Lung microvascular endothelial cell (primary cell): Measurements from ENCODE around the gene WNT3. TPM values are rescaled to one million over a fixed set of nuclear protein-coding genes. Genes with fewer than 3 reads are reported as not detected.

Experiments used
- DNase-seq, 2 donors: peaks; one replicate each; pipeline versions ENCODE4 v3.0.0 to v3.0.0-alpha.2; 2010; ENCODE audit warnings: low read depth in 2 of 2
- total RNA-seq: library from RNA; depleted of rRNA; stranded (reverse); fragments of >200 nt; gene quantifications from 2 replicates; pipeline ENCODE4 v1.2.1, GENCODE V29; 2014

Gene WNT3
- total RNA-seq, 1 donor from 2014 or later: 0.79 TPM

GRCh38 chr17:46836500-46836899 lies 18.0 kb upstream of the WNT3 start:
- no peak for DNase-seq

- DNase-seq: no peak
Measured at GRCh38 chr17:46834846-46835245, 16.4 kb upstream of the WNT3 start.

- no peak for DNase-seq
Measured at GRCh38 chr17:46833840-46834208, 15.3 kb upstream of the WNT3 start.

GRCh38 chr17:46832945-46833839 lies 14.7 kb upstream of the WNT3 start:
- DNase-seq: peak in 1 of 2 donors; percentile 38

GRCh38 chr17:46832331-46832821 lies 13.9 kb upstream of the WNT3 start:
- no peak for DNase-seq

GRCh38 chr17:46831573-46832330 lies 13.3 kb upstream of the WNT3 start:
- no peak for DNase-seq

DNA sequence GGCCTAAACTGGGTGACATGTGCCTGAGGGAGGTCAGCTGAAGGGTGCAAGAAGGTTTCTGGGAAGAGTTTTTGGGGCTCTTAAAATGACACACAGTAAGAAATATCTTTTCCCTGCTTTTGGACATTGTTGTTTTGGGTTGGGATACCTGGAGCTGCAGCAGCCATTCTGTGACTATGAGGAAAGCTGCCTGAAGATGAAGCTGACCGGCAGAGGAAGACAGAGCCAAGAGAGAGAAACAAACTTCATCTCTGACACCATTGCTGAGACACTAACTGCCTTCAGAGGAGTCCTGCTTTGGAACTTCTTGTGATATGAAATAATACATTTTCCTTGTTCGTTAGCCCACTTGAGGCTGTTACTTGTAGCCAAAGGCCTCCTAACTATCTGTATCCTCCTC lies 8.8 kb upstream of the WNT3 start:
- no peak for DNase-seq

DNA sequence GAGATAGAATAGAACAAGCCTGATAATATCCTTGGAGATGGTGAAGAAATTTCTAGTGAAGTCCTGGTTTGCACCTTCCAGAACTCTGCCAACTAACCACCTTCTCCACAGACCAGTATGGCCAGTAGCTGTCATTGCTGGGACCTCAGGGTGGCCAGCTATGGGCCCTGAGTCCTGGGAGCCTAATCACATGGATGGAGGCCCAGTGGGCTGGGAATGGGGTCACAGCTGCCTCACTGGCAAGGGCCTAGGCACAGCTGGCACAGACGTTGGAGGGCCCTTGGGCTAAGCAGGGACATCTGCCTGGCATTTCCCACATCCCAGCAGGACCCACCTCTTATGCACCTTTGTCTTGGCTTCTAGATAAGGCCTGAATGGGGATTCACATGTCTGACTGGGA lies 7.6 kb upstream of the WNT3 start:
- no peak for DNase-seq

- DNase-seq: no peak
Measured at GRCh38 chr17:46823657-46824056, 5.2 kb upstream of the WNT3 start.

DNA sequence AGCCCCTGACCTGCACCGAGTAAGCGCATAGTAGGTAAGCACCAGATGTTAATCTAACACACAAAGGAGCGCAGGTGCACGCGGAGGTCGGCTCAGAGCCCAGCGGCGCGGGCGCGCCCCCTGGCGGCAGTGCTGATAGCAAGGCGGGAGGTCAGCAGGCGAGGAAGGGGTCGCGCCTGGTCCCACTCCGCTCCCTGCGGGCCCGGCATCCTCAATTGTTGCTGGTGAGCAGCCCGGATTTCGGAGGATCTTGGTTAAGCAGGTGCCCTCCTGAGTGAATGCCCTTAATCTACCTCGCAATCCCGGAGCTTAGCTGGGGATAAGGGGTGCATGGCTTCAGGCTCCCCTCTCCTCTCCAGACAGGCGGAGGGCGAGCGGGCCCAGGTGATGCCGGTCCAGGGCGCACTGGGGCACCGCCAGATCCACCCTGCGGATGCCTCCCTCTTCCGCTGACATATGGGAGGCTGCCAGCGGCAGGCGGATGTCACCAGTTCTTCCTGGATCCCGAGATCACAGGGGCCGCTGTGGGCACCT lies 4.0 kb upstream of the WNT3 start:
- DNase-seq: peak in 1 of 2 donors; percentile 22

DNA sequence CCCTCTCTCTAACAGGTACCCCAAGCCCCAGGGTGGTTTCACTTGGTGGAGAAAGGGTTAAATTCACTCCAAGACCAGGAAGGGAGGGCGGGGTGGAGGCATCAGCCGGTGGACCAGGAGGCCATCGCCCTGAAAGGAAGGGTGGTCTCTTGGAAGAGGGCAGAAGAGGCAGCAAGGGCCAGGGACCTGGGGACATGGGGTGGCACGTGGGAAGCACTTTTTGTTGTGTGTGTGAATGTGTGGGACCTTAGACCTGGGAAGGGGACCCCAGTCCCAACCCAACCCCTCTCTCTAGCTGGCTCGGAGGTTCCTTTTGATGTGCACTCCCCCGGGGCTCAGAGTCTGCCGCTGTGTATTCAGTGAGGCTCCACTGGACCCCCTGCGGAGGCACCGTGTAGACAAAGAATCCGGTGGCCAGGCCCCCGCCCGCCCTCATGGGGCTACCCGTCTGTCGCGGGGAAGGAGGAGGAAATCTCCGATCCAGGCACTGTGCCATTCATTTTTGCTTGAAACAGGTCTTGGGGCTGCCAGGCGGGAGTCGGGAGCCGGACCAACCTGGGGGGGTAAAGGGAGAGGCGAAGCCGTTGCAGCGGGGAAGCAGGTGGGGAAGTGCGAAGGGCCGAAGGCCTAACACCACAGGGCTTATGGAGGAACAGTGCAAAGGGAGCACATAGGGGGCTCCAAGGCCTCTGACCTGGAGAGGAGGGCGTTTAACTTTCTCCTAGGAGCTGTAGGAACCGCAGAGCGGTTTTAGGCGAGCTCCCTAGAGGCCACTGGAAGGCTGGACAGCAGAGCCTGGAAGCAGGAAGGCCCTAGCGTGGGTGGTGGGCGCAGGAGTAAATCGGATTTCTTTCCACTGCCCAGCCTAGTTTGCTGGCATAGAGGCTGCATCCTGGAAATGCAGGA lies 3.2 kb upstream of the WNT3 start:
- no peak for DNase-seq

DNA sequence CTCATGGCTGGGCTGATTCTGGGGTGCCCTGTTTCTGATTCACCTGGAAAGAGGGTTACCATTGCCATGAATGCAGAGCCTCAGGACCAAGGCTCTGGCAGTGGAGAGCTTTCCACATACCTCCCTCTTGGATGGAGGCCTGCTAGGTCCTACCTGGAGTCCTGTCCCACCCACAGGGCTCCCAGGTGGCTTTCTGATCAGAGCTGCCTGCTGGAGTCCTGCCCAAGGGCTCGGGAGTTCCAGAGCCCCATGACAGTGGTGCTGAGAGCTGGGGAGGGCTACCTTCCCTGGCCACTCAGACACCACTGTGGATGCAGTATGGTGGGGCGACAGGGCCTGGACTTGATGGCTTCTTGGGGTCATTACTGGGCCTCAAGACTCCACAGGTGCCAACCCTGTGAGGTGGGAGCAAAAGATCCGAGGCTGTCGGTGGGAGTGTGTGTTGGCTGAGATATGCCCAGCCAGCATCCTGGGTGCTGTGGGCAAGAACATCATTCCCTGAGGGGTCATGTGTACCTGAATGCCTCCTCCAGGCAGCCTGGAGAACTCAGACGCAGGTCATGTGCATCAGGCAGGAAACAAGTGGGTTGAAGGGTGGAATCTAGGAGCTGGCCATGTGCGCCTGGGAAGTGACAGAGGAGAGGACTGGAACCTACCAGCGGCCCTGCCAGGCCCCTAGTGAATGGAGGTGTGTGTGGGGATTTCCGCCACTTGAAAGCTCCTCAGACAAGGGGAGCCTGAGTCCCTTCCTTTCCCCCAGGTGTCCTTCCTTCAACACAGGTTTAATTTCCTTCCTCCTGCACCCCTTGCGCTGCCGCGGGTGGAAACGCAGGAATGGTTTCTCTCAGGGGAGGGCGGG lies 2.3 kb upstream of the WNT3 start:
- DNase-seq: no peak

- no peak for DNase-seq
Measured at GRCh38 chr17:46819906-46820351, 1.4 kb upstream of the WNT3 start.

- no peak for DNase-seq
Measured at GRCh38 chr17:46818929-46819859, 702 bp upstream of the WNT3 start.

DNA sequence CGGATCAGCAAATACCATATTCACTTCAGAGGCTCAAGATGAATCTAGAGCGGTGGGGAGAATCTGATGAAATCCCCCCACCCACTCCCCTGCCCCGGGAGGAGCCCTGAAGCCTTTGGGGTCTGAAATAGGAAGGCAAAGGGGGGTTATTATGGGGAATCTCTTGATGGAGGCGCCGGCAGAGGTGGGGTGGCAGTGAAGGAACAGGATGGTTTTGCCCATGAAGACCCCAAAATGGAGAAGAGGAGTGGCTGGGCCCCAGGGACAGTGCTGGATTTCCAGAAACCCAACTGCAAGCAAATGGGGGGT lies 637 bp downstream of the WNT3 start:
- no peak for DNase-seq

DNA sequence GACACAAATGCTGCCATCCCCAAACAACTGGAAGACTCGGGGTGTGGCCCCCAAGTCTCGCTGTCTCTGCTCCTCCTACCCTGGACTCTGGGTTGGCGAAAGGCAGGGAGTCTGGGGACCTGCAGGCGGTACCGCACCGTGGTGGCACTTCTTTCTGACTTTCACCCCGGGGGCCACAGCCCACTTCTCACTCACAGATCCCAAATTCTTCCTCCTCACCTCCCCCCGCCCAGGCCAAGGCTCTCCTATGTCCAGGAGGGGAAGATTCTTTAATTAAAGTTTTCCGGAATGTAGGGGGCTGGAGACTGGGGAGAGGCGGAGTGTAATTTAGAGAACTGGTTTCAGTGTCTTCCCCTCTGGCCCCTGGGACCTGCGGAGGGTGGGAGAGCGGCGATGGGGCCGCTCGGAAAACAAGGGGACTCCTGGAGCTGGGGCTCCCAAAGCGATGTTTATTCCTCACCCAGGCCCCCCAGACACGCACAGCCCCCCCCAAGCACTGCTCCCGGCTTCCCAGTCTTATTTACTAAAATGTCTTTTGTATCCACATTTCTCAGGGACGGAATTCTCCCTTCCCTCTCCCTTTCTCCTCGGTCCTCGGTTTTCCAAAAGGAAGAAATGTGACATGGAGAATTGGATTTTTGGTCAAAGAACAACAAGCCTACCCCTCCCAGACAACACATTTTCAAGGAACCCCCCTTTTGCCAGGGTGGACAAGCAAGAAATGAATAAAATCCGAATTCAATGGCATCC lies 1.2 kb downstream of the WNT3 start:
- DNase-seq: no peak

GRCh38 chr17:46815474-46816353 lies 2.8 kb downstream of the WNT3 start:
- no peak for DNase-seq

- no peak for DNase-seq
Measured at GRCh38 chr17:46814446-46814845, 4.0 kb downstream of the WNT3 start.
